GM19328 (cell line): ENCODE measurements around the gene C19orf12.
A peak's percentile ranks its signal among the peaks of the same experiment; 100 is the strongest.
"Not testable (repeated sequence)": the region's sequence is repeated elsewhere in the genome, so short reads cannot be mapped to it uniquely, and the experiment has no call there.

Experiments
- ATAC-seq: cut with Tn5 transposase; IDR thresholded peaks from one replicate; pipeline ENCODE4 v1.9.1; 2021; ENCODE audit warnings: mild to moderate bottlenecking, moderate library complexity; ENCODE audit not compliant: unreplicated experiment

C19orf12 gene

DNA sequence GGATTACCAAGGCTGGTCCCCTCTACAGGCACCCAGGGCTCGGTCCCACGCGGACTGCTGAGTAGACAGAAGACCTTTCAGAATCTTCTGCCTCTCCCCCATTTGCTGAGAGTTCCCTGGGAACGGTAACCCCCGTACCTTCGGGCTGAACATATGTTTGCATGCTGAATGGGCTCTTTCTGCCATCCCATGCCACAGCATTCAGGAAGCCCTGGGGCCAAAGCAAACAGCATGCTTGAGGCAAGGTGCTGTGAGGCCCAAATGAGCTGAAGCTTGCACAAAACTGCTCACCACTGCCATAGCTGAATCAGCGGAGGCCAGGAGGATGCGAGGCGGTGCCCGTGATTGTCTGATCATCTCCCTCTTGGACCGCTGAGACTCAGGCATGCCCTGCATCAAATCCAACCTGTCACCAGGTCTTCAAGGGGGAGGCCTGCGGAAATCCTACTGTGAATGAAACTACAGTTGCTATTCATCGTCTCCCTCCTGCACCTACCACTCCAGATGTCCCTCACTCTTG, 16.3 kb upstream of the C19orf12 start:
- no peak for ATAC-seq

- ATAC-seq, result no peak
These were observed 12.8 kb upstream of the C19orf12 start for GRCh38 chr19:29727906-29728305.

GRCh38 chr19:29724746-29725145, 9.7 kb upstream of the C19orf12 start:
- no peak for ATAC-seq

DNA sequence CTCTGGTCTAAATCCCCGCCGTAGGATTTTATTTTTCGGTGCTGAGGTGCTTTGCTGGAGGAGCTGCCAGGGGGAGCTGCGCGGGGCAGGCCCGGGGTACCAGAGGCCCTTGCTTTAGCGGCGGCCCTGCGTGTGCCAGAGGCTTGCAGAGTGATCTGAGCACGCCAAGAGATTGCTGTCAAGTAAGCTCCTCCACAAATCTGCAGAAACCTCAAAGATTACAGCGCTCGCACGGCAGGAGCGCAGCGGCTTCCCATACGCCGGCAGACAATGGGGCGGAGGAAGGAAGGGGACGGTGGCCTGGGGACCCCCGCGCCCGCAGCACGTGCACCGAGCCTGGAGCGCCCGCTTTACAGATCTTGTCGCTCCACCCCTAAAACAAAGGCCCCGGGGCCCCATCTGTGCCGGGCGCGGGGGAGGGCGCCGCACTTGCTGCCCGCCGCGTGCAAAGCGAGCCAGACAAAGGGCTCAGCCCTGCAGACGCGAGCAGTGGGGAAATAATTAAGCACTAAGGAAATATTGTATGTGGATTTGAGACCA, 9.1 kb upstream of the C19orf12 start:
- ATAC-seq, result no peak

DNA sequence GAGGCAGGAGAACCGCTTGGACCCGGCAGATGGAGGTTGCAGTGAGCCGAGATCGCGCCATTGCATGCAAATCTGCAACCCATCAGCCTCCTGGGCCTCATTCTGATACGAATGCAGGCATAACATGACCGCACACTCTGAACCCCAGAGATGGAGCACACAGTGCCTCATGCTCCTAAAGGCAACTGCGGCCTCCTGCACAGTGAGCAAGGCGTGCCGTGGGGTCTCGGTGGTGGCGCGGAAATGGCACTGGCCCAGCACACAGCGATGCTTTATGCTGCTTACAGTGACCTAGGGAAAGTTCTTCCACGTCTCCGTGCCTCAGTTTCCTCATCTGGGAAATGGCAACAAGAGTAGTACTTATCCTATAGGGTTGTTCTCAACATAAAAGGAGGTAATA, 2.0 kb upstream of the C19orf12 start:
- no peak for ATAC-seq

GRCh38 chr19:29715701-29716581, 880 bp upstream of the C19orf12 start:
- no peak for ATAC-seq

GRCh38 chr19:29714371-29714952, 599 bp downstream of the C19orf12 start:
- ATAC-seq, result peak; percentile 19

- ATAC-seq, result no peak
These were observed 2.1 kb downstream of the C19orf12 start for GRCh38 chr19:29712744-29713516.

GRCh38 chr19:29711584-29712132, 3.4 kb downstream of the C19orf12 start:
- ATAC-seq, result no peak

DNA sequence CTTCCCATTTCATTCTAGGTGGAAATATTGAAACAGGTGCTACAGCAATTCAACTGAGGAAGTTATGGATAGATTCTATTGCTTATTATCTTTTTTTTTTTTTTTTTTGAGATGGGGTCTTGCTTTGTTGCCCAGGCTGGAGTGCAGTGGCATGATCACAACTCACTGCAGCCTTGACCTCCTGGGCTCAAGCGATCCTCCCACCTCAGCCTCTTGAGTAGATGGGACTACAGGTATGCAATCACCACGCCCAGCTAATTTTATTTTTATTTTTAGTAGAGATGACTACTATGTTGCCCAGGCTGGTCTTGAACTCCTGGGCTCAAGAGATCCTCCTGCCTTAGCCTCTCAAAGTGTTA, 5.6 kb downstream of the C19orf12 start:
- ATAC-seq, result not testable (repeated sequence)

DNA sequence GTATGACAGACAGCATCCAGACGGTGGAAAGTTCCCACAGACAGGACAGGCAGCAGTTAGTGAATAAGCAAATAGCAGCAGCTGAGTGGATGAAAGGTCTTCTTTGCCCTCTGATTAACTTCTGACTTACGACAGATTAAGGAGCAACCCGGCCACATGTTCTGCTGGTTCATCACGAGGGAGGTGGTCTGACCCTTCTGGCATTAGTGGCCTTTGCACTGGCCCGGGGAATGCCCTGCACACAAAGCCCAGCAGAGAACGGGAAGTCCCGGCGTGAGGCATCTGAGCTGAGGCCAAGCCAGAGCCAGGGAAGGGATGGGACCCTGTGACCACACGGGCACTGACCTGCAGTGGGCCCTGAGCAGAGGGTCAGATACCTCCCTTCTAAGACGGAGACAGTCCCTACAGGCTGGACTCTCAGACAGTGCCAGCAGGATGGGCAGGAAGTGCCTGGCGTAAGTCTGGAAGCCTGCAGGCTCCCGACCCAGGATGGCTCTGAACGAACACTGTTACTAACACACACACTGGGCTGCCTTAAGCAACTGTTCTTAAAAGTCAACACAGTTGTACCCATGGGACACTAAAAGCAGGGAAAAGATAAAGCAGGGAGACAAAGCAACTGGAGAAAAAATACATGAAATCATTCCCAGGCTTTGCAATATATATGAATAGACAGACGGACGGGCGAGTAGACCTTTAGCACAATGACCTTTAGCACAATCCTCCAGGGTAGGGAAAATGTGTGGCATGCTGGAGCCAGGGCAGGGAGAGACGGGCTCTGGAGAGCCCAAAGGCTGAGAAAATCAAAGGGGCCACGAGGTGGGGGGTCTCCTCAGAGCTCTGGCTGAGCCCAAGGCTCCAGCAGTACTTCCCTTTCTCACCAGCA, 6.3 kb downstream of the C19orf12 start:
- ATAC-seq, result no peak

DNA sequence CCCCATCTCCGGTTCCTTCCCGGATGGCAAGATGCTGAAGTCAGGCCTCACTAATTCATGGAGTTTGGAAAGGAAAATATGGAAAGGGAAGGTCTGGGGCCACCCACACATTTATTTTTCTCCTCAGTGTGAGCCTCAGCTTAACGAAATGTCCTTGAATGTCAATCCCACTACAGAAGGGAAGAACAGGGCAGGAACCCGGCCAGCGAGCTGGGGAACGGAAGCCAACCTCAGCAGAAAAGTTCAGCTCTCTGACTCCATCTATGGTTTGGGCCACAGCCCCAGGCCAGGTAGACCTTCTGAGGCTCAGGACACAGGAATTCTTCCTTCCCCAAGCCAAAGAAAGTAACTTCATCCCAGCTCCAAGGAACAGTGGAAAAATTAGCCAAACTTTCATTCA, 8.4 kb downstream of the C19orf12 start:
- no peak for ATAC-seq

- no peak for ATAC-seq
These were observed 9.4 kb downstream of the C19orf12 start for GRCh38 chr19:29705706-29706105.

GRCh38 chr19:29704562-29705558, 10.2 kb downstream of the C19orf12 start:
- no peak for ATAC-seq

DNA sequence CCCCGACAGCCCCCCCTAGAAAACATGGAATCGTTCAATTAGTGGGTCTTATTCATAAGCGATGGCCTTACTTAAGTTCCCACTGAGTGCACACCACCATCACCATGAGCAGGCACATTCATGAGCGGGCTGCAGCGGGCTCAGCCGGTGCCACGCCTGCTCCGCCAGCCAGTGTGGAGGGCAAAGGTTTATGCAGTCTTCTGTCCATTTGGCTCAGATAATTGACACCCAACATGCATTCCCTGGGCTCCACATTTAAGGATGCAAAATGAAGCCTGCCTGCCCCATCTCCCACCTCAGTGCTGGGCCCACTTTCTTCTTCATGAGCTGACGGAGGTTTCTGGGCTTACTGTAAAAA, 12.1 kb downstream of the C19orf12 start:
- ATAC-seq, result no peak

DNA sequence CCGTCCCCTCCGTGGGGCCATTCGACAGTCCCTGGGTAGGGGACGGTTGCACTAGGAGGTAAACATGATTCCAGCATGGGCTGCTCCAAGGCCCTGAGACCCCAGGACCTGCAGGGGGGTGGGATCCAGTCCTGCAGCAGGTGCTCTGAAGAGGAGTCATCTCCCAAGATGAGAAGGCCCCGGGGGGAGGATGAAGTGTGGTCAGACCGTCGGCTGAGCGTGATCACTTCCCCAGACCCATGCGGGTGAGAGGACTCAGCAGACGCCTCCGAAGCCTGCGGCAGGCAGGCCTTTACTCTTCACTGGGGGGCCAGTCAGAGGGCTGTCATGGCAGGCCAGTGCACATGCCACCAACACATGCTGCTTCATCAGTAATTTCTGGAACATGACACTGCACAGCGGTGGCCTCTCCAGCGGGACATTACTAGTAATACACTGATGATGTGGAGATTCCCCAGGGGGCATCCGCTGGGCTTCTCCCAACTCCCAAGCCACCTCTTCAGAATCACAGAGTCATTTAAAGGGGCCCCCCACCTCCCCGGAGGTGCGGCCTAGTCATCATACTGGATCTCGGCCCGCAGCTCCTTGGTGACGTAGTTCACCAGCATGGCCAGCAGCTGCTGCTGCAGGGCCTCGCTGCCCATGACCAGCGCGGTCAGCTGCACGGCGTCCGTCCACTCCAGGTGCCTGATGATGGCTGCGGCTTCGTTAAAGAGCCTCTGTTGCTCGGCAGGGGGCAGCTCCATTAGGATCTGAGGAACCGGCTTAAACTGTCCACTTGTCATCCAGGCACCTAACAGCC, 12.7 kb downstream of the C19orf12 start:
- ATAC-seq, result no peak

- ATAC-seq, result no peak
These were observed 14.6 kb downstream of the C19orf12 start for GRCh38 chr19:29700498-29700897.

DNA sequence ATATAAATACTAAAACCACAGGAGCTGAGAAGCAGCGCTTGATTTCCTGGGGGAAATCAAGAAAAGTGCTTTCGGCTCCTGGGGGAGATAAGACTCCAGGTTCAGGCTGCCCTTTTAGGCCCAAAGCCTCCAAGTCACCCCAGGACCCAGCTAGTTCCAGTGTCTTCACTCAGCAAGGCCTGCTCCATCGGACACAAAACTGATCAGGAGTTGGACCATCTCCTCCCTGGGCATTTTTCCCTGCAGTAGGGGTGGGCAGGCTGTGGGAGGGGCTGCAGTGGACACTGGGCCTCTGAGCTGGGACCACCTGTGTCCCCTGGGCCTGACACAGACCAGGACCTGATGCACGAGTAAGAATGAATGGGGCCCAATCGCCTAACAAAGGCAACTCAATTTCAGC, 15.2 kb downstream of the C19orf12 start:
- ATAC-seq, result no peak
